ENCODE results near the gene KCNC2.

The KCNC2 gene

GRCh38 chr12:75047885-75048525 is 161.6 kb downstream of the KCNC2 start:
- DNase-seq = no peak

GRCh38 chr12:75042125-75042524 is 167.5 kb downstream of the KCNC2 start:
- peak; percentile 47 for DNase-seq

GRCh38 chr12:75041472-75041871 is 168.2 kb downstream of the KCNC2 start:
- DNase-seq = peak; percentile 63

GRCh38 chr12:75020068-75020557 is 189.5 kb downstream of the KCNC2 start:
- no peak for DNase-seq

- no peak for DNase-seq
Measured at GRCh38 chr12:75011120-75011519, 198.5 kb downstream of the KCNC2 start.

- DNase-seq = no peak
Measured at GRCh38 chr12:75007133-75007532, 202.5 kb downstream of the KCNC2 start.

GRCh38 chr12:75000120-75000519 is 209.5 kb downstream of the KCNC2 start:
- no peak for DNase-seq

- no peak for DNase-seq
Measured at GRCh38 chr12:74999474-74999873, 210.2 kb downstream of the KCNC2 start.
